Measurements from ENCODE around the gene VPS4A. TPM values are rescaled to one million over a fixed set of nuclear protein-coding genes. Genes with fewer than 3 reads are reported as not detected.

The VPS4A gene
- total RNA-seq, 1 experiment from 2014 or later, result 45.8 TPM

DNA sequence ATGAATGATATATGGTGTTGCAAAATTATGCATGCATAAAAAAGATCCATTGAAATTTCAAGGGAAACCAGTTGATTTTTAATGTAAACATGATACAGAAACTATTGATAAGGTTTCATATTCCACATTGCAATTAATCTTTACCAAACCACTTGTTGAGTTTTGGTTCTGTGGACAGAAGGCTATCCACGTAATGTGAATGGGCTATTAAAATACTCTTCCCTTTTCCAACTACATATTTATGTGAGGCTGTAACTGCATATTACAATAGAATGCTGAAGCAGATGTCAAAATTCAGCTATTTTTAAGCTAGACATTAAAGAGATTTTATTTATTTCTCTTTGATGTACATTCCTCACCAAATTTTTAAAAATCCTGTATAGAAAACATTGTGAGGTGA, 33.7 kb upstream of the VPS4A start:
- TF ChIP-seq, protein P1, sequence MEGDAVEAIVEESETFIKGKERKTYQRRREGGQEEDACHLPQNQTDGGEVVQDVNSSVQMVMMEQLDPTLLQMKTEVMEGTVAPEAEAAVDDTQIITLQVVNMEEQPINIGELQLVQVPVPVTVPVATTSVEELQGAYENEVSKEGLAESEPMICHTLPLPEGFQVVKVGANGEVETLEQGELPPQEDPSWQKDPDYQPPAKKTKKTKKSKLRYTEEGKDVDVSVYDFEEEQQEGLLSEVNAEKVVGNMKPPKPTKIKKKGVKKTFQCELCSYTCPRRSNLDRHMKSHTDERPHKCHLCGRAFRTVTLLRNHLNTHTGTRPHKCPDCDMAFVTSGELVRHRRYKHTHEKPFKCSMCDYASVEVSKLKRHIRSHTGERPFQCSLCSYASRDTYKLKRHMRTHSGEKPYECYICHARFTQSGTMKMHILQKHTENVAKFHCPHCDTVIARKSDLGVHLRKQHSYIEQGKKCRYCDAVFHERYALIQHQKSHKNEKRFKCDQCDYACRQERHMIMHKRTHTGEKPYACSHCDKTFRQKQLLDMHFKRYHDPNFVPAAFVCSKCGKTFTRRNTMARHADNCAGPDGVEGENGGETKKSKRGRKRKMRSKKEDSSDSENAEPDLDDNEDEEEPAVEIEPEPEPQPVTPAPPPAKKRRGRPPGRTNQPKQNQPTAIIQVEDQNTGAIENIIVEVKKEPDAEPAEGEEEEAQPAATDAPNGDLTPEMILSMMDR (IDR thresholded peaks at IDR 0.05; ENCODE audit: insufficient read depth in 1 of 2, low read depth in 1 of 2, low read length in 1 of 2, severe bottlenecking in 1 of 2, unreplicated experiment in 1 of 2), result no peak
- Histone ChIP-seq H3K27me3 (replicated peaks; ENCODE audit: control insufficient read depth, insufficient read depth, low read length) (no peaks in the 10 kb centered on the region), H3K4me3 (ENCODE audit: low read depth, low read length) (no peak overlapping the region), H3K9me3 (no peaks in the 10 kb centered on the region), H3K36me3 (ENCODE audit: control insufficient read depth, insufficient read depth, low read length) (no peaks in the 10 kb centered on the region), H3K4me1 (peaks cover 5% of the 10 kb centered on the region; the same call in 1 of the 2 replicates)
- Mint-ChIP-seq H3K36me3 (ENCODE audit: insufficient read depth, unreplicated experiment) (peaks cover 37% of the 10 kb centered on the region), H3K9me3 (ENCODE audit: unreplicated experiment) (no peaks in the 10 kb centered on the region), H3K27ac (ENCODE audit: unreplicated experiment) (no peak overlapping the region), H3K4me1 (ENCODE audit: low read depth, unreplicated experiment) (no peaks in the 10 kb centered on the region), H3K4me3 (ENCODE audit: unreplicated experiment) (no peak overlapping the region), H3K27me3 (ENCODE audit: insufficient read depth, unreplicated experiment) (no peaks in the 10 kb centered on the region)
- CTCF ChIA-PET, result no interaction called here
- DNase-seq, result no peak
- POLR2A ChIA-PET, result no interaction called here
- intact Hi-C loops (cut with micrococcal nuclease; ENCODE audit: unreplicated experiment), result no loop called here
- BruUV-seq (replicated peaks), result no TSS peak

DNA sequence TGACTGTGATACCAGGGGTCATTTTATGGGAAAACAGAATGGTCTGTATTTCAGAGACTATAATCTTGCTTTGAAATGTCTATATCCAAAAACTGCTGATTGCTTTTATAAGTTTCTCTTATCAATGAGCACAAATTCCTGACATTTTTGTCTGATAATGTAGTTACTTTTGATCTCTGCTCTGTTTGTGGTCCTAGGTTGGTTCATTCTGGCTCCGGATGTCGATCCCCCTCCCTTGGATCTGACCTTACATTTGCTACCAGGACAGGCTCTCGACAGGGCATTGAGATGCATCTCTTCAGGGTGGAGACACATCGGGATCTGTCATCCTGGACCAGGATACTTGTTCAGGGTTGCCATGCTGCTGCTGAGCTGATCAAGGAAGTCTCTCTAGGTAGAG, 27.3 kb upstream of the VPS4A start:
- H3K36me3 ChIP-seq (ENCODE audit: control insufficient read depth, insufficient read depth, low read length), result no peaks in the 10 kb centered on the region; the same call in 1 of the 2 replicates

DNA sequence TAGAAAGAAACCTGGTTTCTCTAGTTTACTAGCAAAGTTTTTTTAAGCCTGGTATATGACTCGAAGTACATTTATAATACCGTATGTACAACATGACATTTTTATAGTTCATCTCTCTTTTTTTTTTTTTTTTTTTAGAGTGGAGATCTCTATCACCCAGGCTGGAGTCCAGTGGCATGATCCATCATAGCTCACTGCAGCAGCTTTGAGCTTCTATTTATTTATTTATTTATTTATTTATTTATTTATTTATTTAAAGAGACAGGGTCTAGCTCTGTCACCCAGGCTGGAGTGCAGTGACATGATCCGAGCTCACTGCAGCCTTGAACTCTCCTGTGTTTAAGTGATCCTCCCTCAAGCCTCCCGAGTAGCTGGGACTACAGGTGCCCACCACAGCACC, 25.9 kb upstream of the VPS4A start:
- POLR2A ChIA-PET, result no interaction called here
- H3K27me3 Mint-ChIP-seq (ENCODE audit: insufficient read depth, unreplicated experiment), result no peaks in the 10 kb centered on the region
- no peaks in the 10 kb centered on the region for H3K9me3 ChIP-seq
- intact Hi-C loops (cut with micrococcal nuclease; ENCODE audit: unreplicated experiment), result loop anchor here (10.0 kb wide), 1 partner anchor 100 kb away; the partner anchor contains the start of gene SNTB2
- peaks cover 32% of the 10 kb centered on the region for H3K4me1 ChIP-seq
- H3K9me3 Mint-ChIP-seq (ENCODE audit: unreplicated experiment), result no peaks in the 10 kb centered on the region
- peaks cover 43% of the 10 kb centered on the region for H3K36me3 Mint-ChIP-seq (ENCODE audit: insufficient read depth, unreplicated experiment)
- no peak for DNase-seq
- TF ChIP-seq, protein P1 (IDR thresholded peaks at IDR 0.05; ENCODE audit: insufficient read depth in 1 of 2, low read depth in 1 of 2, low read length in 1 of 2, severe bottlenecking in 1 of 2, unreplicated experiment in 1 of 2), result no peak
- no peak overlapping the region for H3K4me3 ChIP-seq (ENCODE audit: low read depth, low read length)
- no peaks in the 10 kb centered on the region; the same call in 1 of the 2 replicates for H3K36me3 ChIP-seq (ENCODE audit: control insufficient read depth, insufficient read depth, low read length)
- no peak overlapping the region for H3K4me3 Mint-ChIP-seq (ENCODE audit: unreplicated experiment)
- no TSS peak for BruUV-seq (replicated peaks)
- H3K4me1 Mint-ChIP-seq (ENCODE audit: low read depth, unreplicated experiment), result peaks cover 6% of the 10 kb centered on the region
- no peak overlapping the region for H3K27ac Mint-ChIP-seq (ENCODE audit: unreplicated experiment)
- CTCF ChIA-PET, result interaction anchor here (0.7 to 1.1 kb wide), 2 partner anchors 70 to 135 kb away, joined by 3 to 5 read pairs; no protein-coding TSS in a partner anchor
- no peaks in the 10 kb centered on the region for H3K27me3 ChIP-seq (replicated peaks; ENCODE audit: control insufficient read depth, insufficient read depth, low read length)

More for the DNA sequence above, 27.3 kb upstream of the VPS4A start:
- Mint-ChIP-seq H3K4me1 (ENCODE audit: low read depth, unreplicated experiment) (peaks cover 6% of the 10 kb centered on the region), H3K4me3 (ENCODE audit: unreplicated experiment) (no peak overlapping the region), H3K9me3 (ENCODE audit: unreplicated experiment) (no peaks in the 10 kb centered on the region), H3K27ac (ENCODE audit: unreplicated experiment) (peak overlapping the region; percentile 9), H3K36me3 (ENCODE audit: insufficient read depth, unreplicated experiment) (peaks cover 37% of the 10 kb centered on the region), H3K27me3 (ENCODE audit: insufficient read depth, unreplicated experiment) (no peaks in the 10 kb centered on the region)
- ChIA-PET CTCF (interaction anchor here (0.8 to 1.0 kb wide), 2 partner anchors 28 to 134 kb away, joined by 3 to 5 read pairs; no protein-coding TSS in a partner anchor), POLR2A (interaction anchor here (1.0 kb wide), 1 partner anchor 97 kb away, joined by 3 read pairs; the partner anchor contains the start of gene SNTB2)
- TF ChIP-seq, protein P1 (IDR thresholded peaks at IDR 0.05; ENCODE audit: insufficient read depth in 1 of 2, low read depth in 1 of 2, low read length in 1 of 2, severe bottlenecking in 1 of 2, unreplicated experiment in 1 of 2), result no peak
- BruUV-seq (replicated peaks), result no TSS peak
- intact Hi-C loops (cut with micrococcal nuclease; ENCODE audit: unreplicated experiment), result loop anchor here (2.0 to 10.0 kb wide), 2 partner anchors 17 to 99 kb away; partner anchors contain the start of gene SNTB2
- peak; percentile 54 to 55 for DNase-seq
- no peaks in the 10 kb centered on the region for H3K9me3 ChIP-seq
- peaks cover 32% of the 10 kb centered on the region for H3K4me1 ChIP-seq
- no peak overlapping the region for H3K4me3 ChIP-seq (ENCODE audit: low read depth, low read length)
- no peaks in the 10 kb centered on the region for H3K27me3 ChIP-seq (replicated peaks; ENCODE audit: control insufficient read depth, insufficient read depth, low read length)

All from Caco-2 (cell line).